Measurements from ENCODE around the gene ABHD11. TPM values are rescaled to one million over a fixed set of nuclear protein-coding genes. Genes with fewer than 3 reads are reported as not detected.
"Not testable (repeated sequence)": the region's sequence is repeated elsewhere in the genome, so short reads cannot be mapped to it uniquely, and the experiment has no call there.

Gene ABHD11
- total RNA-seq, 1 donor from 2014 or later = 14.3 TPM

- DNase-seq (ENCODE audit: low spot score) = no peak
Measured at GRCh38 chr7:73746378-73746777, 7.8 kb upstream of the ABHD11 start.

DNA sequence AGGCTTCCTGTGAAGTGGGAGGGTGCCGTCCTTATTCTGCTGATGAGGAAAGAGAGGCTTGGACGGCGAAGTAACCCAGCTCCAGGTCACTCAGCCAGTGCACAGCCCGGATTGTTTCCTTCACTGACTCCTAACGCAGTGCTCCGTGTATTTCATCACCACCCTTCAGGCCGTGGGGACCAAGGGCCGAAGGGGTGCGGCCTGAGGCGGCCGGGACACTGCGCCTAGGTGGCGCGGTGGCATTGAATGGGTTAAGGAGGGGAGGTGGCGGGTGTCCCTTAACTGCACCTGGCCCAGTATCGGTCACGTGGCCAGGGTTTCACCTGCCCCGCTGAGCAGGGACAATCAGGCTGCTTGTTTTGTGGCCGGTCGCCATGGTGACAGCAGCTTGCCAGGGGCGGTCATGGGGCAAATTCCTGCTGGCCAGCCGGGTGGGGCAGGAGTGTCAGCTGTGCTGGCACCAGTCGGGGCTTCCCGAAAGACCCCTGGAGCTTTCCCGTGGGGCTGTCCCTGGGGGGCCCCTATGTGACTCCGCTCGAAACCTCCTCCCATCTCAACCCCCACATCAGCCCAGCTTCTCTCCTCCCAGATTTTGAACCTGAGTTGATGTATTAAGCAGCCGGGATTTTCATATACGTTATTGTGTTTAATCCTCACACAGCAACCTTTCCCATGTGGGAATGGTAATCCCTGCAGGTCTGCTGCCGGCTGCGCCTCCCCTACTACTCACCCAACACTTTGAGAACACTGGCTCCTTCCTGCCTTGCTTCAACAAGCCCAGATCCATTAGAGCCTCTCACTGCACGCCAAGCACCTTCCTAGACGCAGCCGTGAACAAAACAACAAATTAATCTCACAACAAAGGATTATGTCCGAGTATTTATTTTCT is 4.4 kb upstream of the ABHD11 start:
- peak; percentile 92 for DNase-seq (ENCODE audit: low spot score)

GRCh38 chr7:73742338-73742752 is 3.7 kb upstream of the ABHD11 start:
- DNase-seq (ENCODE audit: low spot score) = no peak

DNA sequence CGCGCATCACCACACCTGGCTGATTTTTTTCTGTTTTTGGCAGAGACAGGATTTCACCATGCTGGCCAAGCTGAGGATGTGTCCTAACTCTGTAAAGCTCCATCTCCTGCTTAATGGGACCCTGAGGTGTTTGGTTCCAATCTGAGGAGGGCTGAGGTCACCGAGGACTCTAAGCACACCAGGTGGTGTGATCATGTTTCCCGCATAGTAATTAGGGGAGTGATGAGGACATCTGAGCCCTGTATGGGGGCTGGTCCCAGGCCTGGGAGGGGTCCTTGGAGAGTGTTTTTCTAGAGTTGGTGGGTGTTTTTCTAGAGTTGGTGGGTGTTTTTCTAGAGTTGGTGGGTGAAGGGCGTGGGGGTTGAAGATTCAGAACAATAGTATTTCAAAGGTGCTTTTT is 3.0 kb upstream of the ABHD11 start:
- no peak for DNase-seq (ENCODE audit: low spot score)

- DNase-seq (ENCODE audit: low spot score) = no peak
Measured at GRCh38 chr7:73740771-73741170, 2.2 kb upstream of the ABHD11 start.

DNA sequence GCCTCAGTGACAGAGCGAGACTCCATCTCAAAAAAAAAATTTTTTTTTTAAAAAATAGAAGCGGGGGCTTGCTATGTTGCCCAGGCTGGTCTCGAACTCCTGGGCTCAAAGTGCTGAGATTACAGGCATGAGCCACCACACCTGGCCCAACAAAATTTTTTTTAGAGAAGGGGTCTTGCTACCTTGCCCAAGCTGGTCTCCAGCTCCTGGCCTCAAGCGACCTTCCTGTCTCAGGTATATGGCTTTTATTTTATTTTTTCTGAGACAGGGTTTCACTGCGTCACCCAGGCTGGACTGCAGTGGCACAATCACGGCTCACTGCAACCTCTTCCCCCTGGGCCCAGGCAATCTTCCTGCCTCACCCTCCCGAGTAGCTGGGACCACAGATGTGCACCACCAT is 1.6 kb upstream of the ABHD11 start:
- no peak for DNase-seq (ENCODE audit: low spot score)

GRCh38 chr7:73739387-73739767 is 775 bp upstream of the ABHD11 start:
- DNase-seq (ENCODE audit: low spot score) = no peak

- peak; percentile 91 for DNase-seq (ENCODE audit: low spot score)
Measured at GRCh38 chr7:73738220-73738611, 386 bp downstream of the ABHD11 start.

DNA sequence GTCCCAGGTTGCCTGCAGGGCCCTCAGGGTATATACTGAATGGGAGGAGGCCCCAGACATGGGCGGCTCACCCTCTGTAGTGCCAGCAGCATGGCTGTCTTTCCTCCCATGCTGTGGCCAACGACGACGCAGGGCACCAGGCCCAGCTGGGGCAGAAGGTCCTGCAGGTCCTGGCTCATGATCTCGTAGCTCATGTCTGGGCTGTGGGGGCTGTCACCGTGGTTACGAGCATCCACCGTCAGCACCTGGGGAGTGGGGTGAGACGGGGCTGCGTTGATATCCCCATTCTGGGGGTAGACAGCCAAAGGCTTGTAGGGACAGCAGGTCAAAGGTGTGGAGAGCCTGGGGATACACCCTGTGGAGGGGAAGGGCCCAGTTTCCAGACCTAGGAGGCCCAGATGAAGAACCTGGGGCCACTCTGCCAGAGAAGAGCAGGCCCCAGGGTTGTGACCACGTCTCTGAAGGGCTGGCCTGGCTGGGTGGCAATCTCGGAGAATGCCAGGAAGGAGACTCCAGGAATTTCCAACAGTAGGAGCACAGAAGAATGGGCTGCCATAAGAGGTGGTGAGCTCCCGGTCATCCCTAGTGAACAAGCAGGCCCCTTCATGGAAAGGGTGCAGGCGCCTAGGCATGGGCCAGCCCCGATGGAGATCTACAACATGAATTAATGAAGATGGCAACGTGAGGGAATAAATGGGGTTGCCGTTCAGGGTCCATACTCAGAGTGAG is 947 bp downstream of the ABHD11 start:
- no peak for DNase-seq (ENCODE audit: low spot score)

DNA sequence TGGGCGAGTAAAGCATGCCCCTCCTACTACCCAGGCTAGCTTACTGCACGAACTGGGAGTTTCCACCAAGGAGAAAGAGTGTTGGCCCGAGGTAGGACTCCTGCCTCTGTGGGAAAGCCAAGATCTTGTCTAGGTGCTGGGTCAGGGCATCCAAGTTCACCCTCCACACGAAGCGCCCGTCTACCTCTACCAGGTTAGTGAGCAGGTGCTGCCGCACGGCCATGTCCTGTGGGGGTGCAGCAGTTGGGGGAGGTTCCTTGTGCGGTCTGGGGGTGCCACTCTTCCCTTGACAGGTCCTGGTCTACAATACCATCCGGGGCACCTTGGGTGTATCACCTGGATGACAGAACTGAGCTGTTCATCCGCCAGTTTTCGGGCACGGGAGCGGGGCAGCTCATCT is 1.7 kb downstream of the ABHD11 start:
- DNase-seq (ENCODE audit: low spot score) = no peak

DNA sequence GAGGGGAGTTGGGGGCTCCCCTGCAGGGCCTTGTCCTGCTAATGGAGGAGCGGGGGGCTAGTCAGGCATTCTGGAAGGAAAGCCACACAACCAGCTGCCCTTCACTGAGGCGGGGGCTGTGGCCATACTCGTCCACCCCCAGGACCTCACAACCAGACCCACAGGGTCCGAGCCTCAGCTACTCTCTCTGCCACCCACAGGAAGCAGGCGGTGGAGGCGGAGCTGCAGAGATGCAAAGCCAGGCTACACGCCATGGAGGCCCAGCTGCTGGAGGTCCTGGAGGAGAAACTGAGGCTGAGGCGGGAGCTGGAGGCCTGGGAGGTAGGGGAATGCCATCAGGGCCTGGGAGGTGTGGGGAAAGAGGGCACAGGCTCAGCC is 3.1 kb downstream of the ABHD11 start:
- DNase-seq (ENCODE audit: low spot score) = no peak

DNA sequence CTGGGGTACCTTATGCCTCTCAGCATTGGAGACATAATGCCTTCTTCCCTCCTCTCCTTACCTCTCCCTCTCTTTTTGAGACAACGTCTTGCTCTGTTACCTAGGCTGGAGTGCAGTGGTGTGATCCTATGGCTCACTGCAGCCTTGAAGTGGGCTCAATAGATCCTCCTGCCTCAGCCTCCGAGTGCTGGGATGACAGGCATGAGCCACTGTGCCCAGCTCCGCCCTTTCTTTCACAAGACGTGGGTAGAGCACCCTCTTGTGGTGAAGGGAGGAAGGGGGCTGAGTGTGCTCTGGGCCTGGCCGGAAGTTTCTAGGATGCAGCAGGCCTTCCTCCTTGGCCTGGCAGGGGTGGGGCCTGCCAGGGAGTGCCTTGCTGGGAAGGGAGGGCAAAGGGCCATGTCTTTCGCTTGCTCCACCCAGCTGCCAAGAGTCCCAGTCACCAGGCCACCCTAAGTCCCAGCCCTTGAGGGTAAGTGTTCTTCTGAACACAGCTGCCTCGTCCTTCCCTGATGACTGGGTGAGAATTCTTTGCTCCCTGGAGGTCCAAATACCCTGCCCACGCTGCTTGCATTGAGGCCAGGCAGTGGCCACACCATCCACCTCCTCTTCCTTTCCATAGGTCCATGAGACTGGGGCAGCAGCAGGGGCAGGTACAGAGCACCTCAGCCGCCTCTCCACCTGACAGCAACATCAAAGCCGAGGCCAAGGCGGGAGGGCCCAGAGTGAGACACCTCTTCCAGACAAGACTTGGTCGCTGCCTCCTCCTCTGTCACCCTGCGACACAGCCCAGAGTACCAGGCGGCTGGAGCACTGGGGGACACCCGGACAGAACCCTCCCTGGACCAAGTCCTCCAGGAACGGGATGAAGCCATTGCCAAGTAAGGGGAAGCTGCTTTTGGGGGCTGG is 3.7 kb downstream of the ABHD11 start:
- peak; percentile 91 for DNase-seq (ENCODE audit: low spot score)

DNA sequence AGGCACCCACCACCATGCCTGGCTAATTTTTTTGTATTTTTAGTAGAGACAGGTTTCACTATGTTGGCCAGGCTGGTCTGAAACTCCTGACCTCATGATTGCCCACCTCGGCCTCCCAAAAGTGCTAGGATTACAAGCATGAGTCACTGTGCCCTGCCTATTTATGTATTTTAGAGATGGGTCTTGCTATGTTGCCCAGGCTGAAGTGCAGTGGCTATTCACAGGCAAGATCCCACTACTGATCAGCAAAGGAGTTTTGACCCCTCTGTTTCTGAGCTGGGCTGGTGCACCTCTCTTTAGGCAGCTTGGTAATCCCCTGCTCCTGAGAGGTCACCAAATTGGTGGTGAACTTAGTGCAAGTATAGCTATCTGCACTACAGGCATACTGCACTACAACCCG is 6.2 kb downstream of the ABHD11 start:
- no peak for DNase-seq (ENCODE audit: low spot score)

- no peak for DNase-seq (ENCODE audit: low spot score)
Measured at GRCh38 chr7:73730485-73730884, 8.1 kb downstream of the ABHD11 start.

GRCh38 chr7:73728551-73728950 is 10.1 kb downstream of the ABHD11 start:
- no peak for DNase-seq (ENCODE audit: low spot score)

DNA sequence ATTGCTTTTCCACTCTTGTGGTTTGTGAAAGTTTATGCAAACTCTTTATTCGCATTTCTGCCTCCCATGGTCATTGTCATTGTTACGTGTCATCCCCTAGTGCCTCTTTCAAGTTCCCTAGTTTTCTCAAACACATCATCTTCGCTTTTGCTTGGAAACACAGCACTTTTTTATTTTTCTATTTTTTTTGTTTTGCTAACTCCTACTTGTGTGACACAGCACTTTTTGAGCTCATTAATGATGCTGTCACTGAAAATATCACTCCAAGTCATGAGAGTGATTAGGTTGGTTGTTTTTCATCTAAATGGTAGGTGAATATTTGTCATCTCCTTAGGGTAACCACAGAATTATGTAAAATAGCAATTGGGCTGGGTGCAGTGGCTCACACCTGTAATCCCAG is 10.7 kb downstream of the ABHD11 start:
- DNase-seq (ENCODE audit: low spot score) = no peak

DNA sequence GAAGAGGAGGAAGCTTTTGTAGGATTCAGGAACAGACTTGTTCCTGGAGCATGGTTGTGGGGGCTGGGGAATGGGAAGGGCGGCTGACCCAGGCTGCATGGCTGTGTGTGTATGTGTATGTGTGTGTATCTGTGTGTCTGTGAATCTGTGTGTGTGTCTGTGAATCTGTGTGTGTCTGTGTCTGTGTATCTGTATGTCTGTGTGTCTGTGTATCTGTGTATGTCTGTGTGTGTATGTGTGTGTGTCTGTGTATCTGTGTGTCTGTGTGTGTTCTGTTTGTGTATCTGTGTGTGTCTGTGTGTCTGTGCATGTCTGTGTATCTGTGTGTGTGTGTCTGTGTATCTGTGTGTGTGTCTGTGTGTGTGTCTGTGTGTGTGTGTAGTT is 12.5 kb downstream of the ABHD11 start:
- DNase-seq (ENCODE audit: low spot score) = no peak

- DNase-seq (ENCODE audit: low spot score) = no peak
Measured at GRCh38 chr7:73723813-73724212, 14.8 kb downstream of the ABHD11 start.

DNA sequence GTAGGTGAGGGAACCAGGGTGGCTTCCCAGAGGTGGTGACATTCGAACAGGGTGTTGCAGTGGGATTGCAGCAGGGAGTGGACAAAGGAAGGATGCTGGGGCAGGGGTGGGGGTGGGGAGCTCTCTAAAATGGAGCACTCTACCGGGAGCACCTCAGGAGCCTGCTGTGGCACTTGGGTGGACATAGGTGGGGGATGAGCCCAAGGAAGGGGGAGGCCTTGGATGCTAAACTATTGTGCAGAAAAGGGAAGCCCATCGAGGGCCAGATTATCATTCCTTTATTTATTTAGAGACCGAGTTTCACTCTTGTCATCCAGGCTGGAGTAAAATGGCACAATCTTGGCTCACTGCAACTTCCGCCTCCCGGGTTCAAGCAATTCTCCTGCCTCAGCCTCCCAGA is 15.8 kb downstream of the ABHD11 start:
- DNase-seq (ENCODE audit: low spot score) = no peak

DNA sequence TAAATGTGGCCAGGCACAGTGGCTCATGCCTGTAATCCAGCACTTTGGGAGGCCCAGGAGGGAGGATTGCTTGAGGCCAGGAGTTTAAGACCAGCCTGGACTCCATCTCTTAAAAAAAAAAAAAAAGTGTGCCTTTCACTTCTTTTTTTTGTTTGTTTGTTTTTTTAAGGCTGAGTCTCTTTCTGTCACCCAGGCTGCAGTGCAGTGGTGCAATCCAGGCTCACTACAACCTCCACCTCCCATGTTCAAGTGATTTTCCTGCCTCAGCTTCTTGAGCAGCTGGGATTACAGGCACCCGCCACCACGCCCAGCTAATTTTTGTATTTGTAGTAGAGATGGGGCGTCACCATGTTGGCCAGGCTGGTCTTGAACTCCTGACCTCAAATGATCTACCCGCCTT is 16.4 kb downstream of the ABHD11 start:
- not testable (repeated sequence) for DNase-seq (ENCODE audit: low spot score)

DNA sequence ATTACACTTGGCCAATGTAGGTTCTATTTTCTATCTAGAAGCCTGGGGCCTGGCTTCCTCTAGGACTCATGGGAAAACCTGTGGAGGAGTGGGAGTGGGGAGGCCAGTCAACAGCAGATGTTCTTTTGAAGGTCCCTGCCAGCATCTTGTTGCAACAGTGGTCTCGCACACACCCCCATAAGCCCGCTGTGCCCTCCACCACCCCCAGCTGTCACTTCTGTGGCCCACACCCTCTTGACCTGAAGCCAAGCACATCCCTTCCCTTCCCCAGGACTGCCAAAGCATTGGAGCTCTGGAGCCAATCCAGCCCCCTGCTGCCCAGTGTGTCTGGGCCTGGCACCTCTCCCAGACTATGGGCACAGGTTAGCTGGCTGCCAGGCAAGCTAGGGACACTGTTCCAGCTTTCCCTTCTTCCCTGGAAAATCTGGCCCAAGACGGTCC is 17.2 kb downstream of the ABHD11 start:
- DNase-seq (ENCODE audit: low spot score) = no peak

- DNase-seq (ENCODE audit: low spot score) = not testable (repeated sequence)
Measured at GRCh38 chr7:73720443-73720842, 18.2 kb downstream of the ABHD11 start.

Measured in mesenteric fat pad (tissue), 1 donor.